ENCODE results near the gene PLEKHA3. TPM values are rescaled to one million over a fixed set of nuclear protein-coding genes. Genes with fewer than 3 reads are reported as not detected.

Gene PLEKHA3
- total and polyA plus RNA-seq, 10 of the 15 experiments (the other 5 are each of a cell fraction or from before 2014, with no cell fraction given): 1.4 to 21.1 (median 7.4) TPM

GRCh38 chr2:178449700-178450523 is 30.3 kb upstream of the PLEKHA3 start (continued):
- TF ChIP-seq MTA3 (IDR thresholded peaks at IDR 0.05; ENCODE audit: borderline replicate concordance, low read length) (peak; percentile 76; the same call in 1 of the 2 replicates), SUPT20H (IDR thresholded peaks at IDR 0.05; ENCODE audit: borderline replicate concordance, control insufficient read depth, low read depth, low read length) (no peak), ATF3 (IDR thresholded peaks at IDR 0.05; ENCODE audit: borderline replicate concordance, extremely low read depth, low read depth, low read length) (no peak), MXI1 (IDR thresholded peaks at IDR 0.05; ENCODE audit: low read depth, low read length) (peak; percentile 11; the same call in 1 of the 2 replicates), CHD2 (IDR thresholded peaks at IDR 0.05; ENCODE audit: borderline replicate concordance, low read depth, low read length) (0 out of 2 replicates have a peak, but pooled peaks have one; percentile 24), MEF2B (IDR thresholded peaks at IDR 0.05; ENCODE audit: partially characterized antibody, poor library complexity, severe bottlenecking) (peak; percentile 46), ATF7 (IDR thresholded peaks at IDR 0.05; ENCODE audit: low read depth) (peak; percentile 61; the same call in 1 of the 2 replicates), ELK1 (IDR thresholded peaks at IDR 0.05; ENCODE audit: low read depth, low read length) (no peak), EZH2 (IDR thresholded peaks at IDR 0.05; ENCODE audit: borderline replicate concordance, control insufficient read depth, low read depth, low read length) (no peak), CBX5 (IDR thresholded peaks at IDR 0.05; ENCODE audit: low read depth) (peak; percentile 34; the same call in 1 of the 2 replicates), HDAC2 (IDR thresholded peaks at IDR 0.05) (no peak), MTA2 (IDR thresholded peaks at IDR 0.05; ENCODE audit: low read depth) (no peak; the same call in 1 of the 2 replicates), CREM (IDR thresholded peaks at IDR 0.05; ENCODE audit: low read depth) (peak; percentile 48; the same call in 1 of the 2 replicates), ZBTB40 (IDR thresholded peaks at IDR 0.05; ENCODE audit: borderline replicate concordance) (no peak), ZZZ3 (IDR thresholded peaks at IDR 0.05; ENCODE audit: control insufficient read depth, insufficient read length, low read depth) (no peak), HCFC1 (IDR thresholded peaks at IDR 0.05; ENCODE audit: low read length) (no peak), TARDBP (IDR thresholded peaks at IDR 0.05; ENCODE audit: borderline replicate concordance) (no peak), POU2F2 (IDR thresholded peaks at IDR 0.05; ENCODE audit: borderline replicate concordance, low read depth, low read length) (peak; percentile 57; the same call in 1 of the 3 replicates)
- TF ChIP-seq, protein P1, sequence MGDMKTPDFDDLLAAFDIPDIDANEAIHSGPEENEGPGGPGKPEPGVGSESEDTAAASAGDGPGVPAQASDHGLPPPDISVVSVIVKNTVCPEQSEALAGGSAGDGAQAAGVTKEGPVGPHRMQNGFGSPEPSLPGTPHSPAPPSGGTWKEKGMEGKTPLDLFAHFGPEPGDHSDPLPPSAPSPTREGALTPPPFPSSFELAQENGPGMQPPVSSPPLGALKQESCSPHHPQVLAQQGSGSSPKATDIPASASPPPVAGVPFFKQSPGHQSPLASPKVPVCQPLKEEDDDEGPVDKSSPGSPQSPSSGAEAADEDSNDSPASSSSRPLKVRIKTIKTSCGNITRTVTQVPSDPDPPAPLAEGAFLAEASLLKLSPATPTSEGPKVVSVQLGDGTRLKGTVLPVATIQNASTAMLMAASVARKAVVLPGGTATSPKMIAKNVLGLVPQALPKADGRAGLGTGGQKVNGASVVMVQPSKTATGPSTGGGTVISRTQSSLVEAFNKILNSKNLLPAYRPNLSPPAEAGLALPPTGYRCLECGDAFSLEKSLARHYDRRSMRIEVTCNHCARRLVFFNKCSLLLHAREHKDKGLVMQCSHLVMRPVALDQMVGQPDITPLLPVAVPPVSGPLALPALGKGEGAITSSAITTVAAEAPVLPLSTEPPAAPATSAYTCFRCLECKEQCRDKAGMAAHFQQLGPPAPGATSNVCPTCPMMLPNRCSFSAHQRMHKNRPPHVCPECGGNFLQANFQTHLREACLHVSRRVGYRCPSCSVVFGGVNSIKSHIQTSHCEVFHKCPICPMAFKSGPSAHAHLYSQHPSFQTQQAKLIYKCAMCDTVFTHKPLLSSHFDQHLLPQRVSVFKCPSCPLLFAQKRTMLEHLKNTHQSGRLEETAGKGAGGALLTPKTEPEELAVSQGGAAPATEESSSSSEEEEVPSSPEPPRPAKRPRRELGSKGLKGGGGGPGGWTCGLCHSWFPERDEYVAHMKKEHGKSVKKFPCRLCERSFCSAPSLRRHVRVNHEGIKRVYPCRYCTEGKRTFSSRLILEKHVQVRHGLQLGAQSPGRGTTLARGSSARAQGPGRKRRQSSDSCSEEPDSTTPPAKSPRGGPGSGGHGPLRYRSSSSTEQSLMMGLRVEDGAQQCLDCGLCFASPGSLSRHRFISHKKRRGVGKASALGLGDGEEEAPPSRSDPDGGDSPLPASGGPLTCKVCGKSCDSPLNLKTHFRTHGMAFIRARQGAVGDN (IDR thresholded peaks at IDR 0.05): no peak

Data from GM12878 (cell line).